Measurements from ENCODE around the gene TRABD2B.

- no peak for TF ChIP-seq CTCF (IDR thresholded peaks at IDR 0.05)
- no peak for TF ChIP-seq POLR2A (IDR thresholded peaks at IDR 0.05)
These were observed 46.4 kb upstream of the TRABD2B start for GRCh38 chr1:48043622-48044021.
